Endothelial cell (in vitro differentiated cells): ENCODE measurements around the gene ZNF574. TPM values are rescaled to one million over a fixed set of nuclear protein-coding genes. Genes with fewer than 3 reads are reported as not detected.

Source experiments
- DNase-seq: peaks from one replicate; pipeline ENCODE4 v3.0.0; 2021; ENCODE audit warnings: low spot score
- H3K27ac Mint-ChIP-seq: one replicate; pipeline ENCODE4 v1.8.0; 2021; ENCODE audit warnings: mixed read lengths, inconsistent platforms; ENCODE audit not compliant: unreplicated experiment
- H3K27me3 Mint-ChIP-seq: one replicate; pipeline ENCODE4 v1.8.0; 2021; ENCODE audit warnings: mild to moderate bottlenecking, moderate library complexity, mixed read lengths, inconsistent platforms; ENCODE audit not compliant: unreplicated experiment
- H3K36me3 Mint-ChIP-seq: one replicate; pipeline ENCODE4 v1.8.0; 2021; ENCODE audit warnings: mild to moderate bottlenecking, low read depth, mixed read lengths, inconsistent platforms; ENCODE audit not compliant: unreplicated experiment
- H3K4me1 Mint-ChIP-seq: one replicate; pipeline ENCODE4 v1.8.0; 2021; ENCODE audit warnings: mild to moderate bottlenecking, mixed read lengths, inconsistent platforms; ENCODE audit not compliant: unreplicated experiment
- H3K4me3 Mint-ChIP-seq: one replicate; pipeline ENCODE4 v1.8.0; 2021; ENCODE audit warnings: mild to moderate bottlenecking, mixed read lengths, inconsistent platforms; ENCODE audit not compliant: unreplicated experiment
- H3K9me3 Mint-ChIP-seq: one replicate; pipeline ENCODE4 v1.8.0; 2021; ENCODE audit warnings: mixed read lengths, inconsistent platforms; ENCODE audit not compliant: unreplicated experiment
- total RNA-seq: library from RNA; stranded (reverse); fragmentation: NEBNext Ultra II Directional; extraction: Animal tissue kit (Norgen Biotek cat#: 25700); gene quantifications from one replicate; pipeline ENCODE4 v1.2.1, GENCODE V29; 2021; ENCODE audit not compliant: unreplicated experiment
- TF ChIP-seq, protein P1 (sequence below): fragments of 200-600 bp; sonication (generic); IDR thresholded peaks from one replicate; pipeline ENCODE4 v1.5.0; 2021; ENCODE audit warnings: antibody characterized with exemption; ENCODE audit not compliant: unreplicated experiment

The ZNF574 gene
- total RNA-seq, 1 donor from 2014 or later: 19.7 TPM

DNA sequence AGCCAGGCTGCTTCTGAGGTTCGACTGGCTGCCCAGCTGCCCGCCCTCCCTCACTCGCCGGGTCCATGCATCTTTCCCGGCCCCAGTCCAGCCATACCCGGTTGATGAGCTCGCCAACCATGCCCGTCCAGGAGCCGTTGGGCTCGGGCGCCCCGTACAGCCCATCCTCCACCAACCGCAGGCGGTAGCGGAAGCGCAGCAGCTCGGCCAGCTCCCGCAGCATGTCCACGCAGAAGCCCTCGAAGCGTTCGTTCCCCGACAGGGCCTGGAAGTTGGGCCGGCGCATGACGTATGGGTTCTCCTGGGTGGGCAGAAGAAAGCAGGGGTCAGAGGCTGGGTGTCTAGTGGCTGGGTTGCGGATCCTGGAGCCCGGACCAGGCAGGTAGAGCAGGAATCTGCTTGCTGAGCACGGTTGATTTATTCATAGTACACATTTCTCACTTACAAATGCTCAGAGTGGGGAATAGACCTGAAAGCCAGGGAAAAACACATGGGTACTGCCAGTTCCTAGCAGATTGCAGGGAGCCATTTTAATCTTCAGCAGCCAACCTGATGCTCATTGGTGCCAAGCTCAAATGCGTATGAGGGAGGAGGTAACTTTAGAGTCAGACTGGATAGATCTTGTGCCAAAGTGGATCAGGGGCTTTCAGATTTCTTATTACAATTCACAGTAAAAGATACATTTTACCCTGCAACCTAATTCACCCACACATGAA is 33.4 kb upstream of the ZNF574 start:
- DNase-seq: no peak
- peaks cover 5% of the 10 kb centered on the region for H3K36me3 Mint-ChIP-seq
- peaks cover 5% of the 10 kb centered on the region for H3K27me3 Mint-ChIP-seq
- peak overlapping the region; percentile 36 for H3K27ac Mint-ChIP-seq
- TF ChIP-seq, protein P1, sequence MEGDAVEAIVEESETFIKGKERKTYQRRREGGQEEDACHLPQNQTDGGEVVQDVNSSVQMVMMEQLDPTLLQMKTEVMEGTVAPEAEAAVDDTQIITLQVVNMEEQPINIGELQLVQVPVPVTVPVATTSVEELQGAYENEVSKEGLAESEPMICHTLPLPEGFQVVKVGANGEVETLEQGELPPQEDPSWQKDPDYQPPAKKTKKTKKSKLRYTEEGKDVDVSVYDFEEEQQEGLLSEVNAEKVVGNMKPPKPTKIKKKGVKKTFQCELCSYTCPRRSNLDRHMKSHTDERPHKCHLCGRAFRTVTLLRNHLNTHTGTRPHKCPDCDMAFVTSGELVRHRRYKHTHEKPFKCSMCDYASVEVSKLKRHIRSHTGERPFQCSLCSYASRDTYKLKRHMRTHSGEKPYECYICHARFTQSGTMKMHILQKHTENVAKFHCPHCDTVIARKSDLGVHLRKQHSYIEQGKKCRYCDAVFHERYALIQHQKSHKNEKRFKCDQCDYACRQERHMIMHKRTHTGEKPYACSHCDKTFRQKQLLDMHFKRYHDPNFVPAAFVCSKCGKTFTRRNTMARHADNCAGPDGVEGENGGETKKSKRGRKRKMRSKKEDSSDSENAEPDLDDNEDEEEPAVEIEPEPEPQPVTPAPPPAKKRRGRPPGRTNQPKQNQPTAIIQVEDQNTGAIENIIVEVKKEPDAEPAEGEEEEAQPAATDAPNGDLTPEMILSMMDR: no peak
- no peaks in the 10 kb centered on the region for H3K9me3 Mint-ChIP-seq
- H3K4me1 Mint-ChIP-seq: no peaks in the 10 kb centered on the region
- H3K4me3 Mint-ChIP-seq: no peak overlapping the region

DNA sequence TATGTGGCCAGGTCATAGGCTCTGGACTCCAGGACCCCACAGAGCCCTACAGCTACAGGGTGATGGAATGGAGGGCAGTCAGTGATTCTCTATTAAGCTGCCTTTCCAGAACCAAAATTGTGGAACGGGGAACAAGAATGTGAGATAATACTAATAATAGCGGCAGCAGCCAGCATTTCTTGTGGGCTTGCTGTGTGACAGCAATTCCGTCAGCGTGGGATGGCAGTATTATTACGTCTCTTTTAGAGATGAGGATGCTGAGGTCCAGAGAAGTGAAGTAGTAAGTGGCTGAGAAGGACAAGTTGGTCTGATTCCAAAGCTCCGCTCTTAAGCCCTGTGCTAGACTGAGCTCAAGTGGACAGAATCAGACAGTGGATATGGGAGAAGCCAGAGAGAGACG is 30.4 kb upstream of the ZNF574 start:
- DNase-seq: no peak
- no peak overlapping the region for H3K4me3 Mint-ChIP-seq
- peaks cover 5% of the 10 kb centered on the region for H3K27me3 Mint-ChIP-seq
- H3K9me3 Mint-ChIP-seq: no peaks in the 10 kb centered on the region
- TF ChIP-seq, protein P1: no peak
- H3K27ac Mint-ChIP-seq: no peak overlapping the region
- H3K36me3 Mint-ChIP-seq: no peaks in the 10 kb centered on the region
- no peaks in the 10 kb centered on the region for H3K4me1 Mint-ChIP-seq

DNA sequence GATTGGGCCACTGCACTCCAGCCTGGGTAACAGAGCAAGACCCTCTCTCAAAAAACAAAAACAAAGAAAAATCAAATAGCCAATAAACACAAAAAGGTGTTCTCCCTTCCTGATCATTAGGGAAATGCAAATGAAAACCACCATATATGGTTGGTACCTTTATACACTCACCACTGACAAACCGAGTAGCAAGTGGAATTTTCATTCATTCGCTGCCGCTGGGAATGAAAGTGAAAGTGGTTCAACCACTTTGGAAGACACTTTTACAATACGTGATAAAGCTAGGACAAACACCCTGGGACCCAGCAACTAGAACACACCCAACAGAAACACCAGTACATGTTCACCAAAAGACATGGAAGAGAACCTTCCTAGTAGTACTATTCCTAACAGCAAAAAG is 27.0 kb upstream of the ZNF574 start:
- TF ChIP-seq, protein P1: no peak
- no peak overlapping the region for H3K27ac Mint-ChIP-seq
- H3K36me3 Mint-ChIP-seq: peaks cover 3% of the 10 kb centered on the region
- H3K9me3 Mint-ChIP-seq: no peaks in the 10 kb centered on the region
- H3K4me3 Mint-ChIP-seq: no peak overlapping the region
- DNase-seq: no peak
- H3K4me1 Mint-ChIP-seq: no peaks in the 10 kb centered on the region
- no peaks in the 10 kb centered on the region for H3K27me3 Mint-ChIP-seq

DNA sequence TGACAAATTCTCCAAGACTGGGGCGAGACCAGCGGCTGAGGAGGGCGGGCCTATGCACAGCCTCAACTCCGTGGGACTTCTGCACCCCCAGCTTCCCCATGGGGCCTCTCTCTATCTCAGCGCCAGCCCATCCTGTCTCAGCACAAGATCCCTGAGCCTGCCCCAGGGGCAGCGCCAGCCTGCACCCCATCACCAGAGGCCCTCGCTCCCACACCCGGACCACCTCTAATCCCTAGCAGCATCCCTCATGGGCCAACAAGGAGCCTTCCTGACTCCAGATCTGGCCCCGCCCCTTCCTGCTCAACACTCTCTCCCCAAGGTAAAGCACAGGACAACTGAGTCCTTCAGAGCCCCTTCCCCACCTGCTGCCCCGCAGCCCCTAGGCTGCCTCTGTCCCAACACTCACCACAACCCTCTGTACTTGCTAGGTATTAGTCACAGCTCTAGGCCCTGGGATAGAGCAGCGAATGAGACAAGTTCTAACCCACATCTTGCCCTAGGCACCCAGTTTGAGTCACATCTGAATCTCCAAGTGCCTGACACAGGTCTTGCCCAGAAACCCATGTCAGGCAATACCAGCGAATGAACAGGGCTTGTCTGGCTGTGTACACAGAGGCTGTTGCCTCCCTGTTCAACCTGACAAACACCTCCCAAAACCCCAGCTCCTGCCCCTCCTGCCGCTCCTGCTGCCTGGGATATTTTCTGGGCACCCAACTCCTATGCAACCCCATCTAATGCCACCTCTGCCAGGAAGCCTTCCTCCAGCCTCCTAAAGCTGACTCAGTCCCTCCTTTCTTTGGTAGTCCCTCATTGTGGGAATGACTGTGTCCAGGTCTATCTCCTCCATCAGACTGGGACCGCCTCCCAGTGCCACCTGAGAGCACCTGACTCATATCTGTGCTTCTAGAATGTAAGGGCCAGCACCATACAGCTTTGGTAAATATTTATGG is 24.5 kb upstream of the ZNF574 start:
- Mint-ChIP-seq H3K36me3 (peaks cover 15% of the 10 kb centered on the region), H3K27ac (no peak overlapping the region), H3K4me3 (no peak overlapping the region), H3K9me3 (no peaks in the 10 kb centered on the region), H3K4me1 (peaks cover 5% of the 10 kb centered on the region), H3K27me3 (peaks cover 5% of the 10 kb centered on the region)
- TF ChIP-seq, protein P1: no peak
- DNase-seq: no peak
